HG02623 (cell line): Measurements from ENCODE around the gene DLGAP1.
"Not testable (repeated sequence)": the region's sequence is repeated elsewhere in the genome, so short reads cannot be mapped to it uniquely, and the experiment has no call there.

Experiments
- ATAC-seq: cut with Tn5 transposase; IDR thresholded peaks from one replicate; pipeline ENCODE4 v1.9.1; 2021; ENCODE audit warnings: moderate library complexity; ENCODE audit not compliant: unreplicated experiment

The DLGAP1 gene

DNA sequence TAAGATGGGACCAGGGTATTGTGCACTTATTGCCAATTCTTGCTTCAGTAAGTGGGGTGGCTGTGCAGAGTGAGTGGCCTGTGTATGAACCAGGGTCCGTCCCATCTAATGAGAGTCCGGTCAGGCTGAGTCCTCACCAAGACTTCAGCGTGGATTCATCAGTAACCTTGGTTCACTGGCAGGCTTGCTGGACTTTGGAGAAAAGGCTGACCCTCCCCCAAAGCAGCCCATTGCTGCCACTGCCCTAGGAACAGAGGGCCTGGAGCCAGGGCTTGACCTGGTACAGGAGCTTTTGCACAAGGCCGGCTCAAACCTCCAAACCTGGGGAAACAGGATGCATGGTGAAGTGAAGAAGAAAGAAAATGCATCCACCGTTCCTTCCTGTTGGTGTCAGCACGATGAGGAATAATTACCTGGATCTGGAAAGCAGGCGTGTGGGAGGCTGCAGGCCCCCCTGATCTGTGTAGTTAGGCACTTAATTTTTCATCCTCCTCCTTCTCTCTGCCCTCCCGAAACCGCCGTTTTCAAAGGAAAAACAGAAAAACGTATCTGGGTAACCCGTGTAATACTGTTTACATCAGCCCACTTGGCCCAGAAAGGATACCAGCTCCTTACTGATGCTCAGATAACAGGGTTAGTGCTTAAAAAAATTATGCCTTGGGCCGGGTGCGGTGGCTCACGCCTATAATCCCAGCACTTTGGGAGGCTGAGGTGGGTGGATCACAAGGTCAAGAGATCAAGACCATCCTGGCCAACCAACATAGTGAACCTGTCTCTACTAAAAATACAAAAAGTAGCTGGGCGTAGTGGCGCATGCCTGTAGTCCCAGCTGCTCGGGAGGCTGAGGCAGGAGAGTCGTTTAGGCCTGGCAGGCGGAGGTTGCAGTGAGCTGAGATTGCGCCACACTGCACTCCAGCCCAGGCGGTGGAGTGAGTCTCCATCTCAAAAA is 857.4 kb downstream of the DLGAP1 start:
- ATAC-seq, result no peak

DNA sequence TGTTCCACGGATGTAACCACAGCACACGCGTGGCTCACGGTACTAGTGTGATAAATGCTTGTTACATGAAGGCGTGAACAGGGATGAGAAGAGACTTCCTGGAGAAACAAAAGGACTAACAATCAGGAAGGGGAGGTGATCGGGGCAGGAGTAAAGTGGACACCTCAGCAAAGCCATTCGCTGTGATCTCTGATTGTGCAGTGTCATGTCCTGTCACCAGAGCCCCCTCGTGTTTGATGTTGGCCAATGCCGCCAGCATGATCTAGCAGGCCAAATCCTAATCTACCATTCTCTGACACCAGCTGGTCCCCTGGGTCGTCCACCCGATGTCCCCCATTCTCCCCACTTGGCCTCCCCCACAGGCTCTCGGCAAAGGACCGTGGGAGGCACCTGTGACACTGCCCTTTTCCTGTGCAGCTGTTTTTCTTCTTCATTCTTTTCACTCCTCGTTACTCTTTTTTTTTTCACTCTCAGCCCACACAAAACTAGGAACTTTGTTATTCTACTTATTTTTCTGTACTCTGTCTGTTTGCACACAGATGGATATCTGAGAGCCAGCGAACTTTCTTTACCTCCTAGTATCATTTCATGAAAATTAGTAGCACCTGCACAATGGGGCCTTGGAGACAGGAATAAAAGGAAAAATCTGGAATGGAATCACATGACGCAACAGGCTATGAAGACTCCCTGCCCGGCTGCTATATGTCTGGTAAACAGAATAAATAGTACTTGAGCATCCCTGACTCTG is 858.3 kb downstream of the DLGAP1 start:
- no peak for ATAC-seq

GRCh38 chr18:3596324-3596636 is 858.8 kb downstream of the DLGAP1 start:
- no peak for ATAC-seq

DNA sequence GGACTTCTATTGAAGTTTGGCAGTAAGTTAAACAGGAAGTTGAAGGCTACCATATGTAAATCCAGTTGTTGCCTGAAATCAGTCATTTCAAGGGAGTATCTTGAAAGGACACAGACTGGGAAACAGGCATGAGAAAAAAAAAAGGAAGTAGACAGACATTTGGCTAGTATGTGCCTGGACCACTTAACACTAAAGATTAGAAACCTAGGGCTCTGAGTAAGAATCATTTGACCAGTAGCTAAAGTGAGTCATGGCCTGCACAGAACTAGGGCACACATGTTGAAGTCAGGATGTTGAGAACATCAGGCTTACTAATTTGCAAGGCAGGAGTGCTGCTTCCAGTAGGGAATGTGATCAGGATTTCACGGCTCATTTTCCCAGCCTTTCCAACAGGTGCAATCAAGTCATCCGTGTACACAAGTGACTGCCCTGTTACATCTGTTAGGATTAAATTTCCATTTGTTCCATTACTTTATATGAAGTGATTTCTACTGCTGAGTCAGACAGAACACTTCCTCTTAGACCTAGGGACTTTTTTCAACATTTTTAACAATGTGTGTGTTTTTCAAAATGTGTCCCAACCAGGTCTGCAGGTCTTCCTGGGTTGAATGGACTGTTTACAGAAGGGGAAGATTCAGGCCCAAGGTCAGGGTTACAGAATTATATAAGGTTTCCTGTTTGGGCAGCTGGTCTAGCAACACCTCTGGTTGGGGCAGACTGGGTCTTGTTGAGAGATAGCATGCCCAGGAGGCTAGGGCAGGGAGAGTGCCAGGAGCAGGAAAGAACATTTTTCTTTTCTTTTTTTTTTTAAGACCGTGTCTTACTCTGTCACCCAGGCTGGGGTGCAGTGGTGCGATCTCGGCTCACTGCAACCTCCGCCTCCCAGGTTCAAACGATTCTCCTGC is 859.5 kb downstream of the DLGAP1 start:
- ATAC-seq, result peak; percentile 37

DNA sequence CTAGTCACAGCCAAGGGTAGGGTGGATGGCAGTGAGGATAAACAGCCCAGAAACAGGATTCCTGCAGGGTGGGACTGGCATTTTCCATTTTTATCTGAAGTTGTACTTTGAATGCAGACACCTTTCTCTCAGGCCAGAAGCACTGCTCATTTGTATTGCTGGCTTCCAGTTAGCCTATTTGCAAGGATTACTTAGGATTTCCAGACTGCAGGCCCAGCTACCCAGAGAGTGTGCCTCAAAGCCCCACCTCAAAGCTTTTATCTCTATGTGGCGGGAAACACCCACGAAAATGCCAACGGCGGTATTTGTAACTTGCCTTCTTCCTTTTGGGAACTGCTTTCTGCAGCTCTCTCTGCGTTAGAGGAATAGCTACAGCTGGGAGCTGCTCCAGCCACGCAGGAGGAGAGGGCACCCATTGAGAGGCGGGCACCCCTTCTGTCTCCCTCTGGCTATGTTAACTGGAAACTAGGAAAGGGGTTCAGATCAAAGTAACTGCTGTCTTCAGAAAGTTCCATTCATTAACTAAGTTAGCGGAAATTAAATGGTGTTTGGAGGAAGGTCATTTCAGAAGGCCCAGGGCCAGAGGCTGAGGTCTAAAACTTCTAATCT is 860.2 kb downstream of the DLGAP1 start:
- ATAC-seq, result no peak

DNA sequence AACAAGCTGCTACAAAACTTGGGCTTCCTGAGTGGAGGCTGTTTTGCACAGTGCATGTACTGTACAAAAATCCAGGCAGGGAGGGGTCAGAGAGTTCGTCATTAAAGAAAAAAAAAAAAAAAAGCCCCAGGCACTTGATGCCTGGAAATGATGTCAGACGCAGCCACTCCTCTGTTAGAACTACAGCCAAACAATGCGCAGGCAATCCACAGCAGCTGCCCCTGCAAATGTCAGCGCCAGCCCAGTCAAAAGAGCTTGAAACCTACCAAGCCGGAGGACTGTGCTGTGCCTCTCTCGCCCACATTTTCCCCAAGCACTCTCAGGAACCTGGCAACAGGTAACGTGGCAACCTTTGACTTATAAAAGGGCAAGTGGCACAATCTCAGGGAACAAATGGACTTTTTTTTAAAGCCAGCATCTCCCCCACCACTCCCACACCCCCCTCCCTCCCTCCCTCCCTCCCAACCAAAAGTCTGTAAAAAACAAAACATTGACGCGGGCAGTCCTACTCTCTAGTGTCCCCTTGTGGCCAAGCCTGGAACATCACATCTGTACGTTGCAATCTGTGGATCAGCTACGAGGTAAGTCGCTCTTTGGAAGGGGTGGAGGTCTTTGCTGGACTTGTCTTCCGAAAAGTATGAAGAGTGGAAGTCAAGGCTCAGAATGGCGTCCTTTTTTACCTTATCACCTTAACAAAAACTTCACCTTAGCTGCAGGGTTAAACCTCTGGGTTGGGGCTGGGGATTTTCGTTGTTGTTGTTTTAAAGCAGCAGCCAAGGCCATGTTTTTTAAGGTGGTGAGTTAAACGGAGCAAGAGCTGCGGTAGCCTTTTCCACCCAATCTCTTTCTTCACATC is 861.0 kb downstream of the DLGAP1 start:
- peak; percentile 70 for ATAC-seq

DNA sequence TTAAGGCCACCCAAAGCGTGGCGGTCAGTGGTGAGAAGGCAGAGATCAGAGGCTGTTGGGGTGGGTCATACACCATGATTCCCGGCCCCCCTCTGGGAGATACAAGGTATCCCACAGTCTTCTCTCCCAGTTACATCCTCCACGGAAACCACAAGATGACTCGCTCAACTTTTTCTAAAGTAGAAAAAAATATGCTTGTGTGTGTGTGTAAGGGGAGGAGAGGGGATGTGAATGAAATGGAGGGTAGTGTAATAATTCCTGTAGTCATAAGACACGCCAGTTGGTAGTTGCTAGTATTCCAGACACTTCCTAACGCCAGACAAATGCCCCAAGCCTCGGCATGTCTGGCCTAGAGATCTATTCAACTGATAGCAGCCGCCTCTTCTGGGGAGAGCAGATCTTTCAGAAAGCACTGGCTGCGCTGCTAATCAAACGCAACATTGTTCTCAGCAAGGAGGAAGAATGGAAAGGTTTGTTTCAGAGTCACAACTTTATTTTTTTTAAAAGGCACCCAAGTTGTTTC is 861.7 kb downstream of the DLGAP1 start:
- ATAC-seq, result peak; percentile 3

DNA sequence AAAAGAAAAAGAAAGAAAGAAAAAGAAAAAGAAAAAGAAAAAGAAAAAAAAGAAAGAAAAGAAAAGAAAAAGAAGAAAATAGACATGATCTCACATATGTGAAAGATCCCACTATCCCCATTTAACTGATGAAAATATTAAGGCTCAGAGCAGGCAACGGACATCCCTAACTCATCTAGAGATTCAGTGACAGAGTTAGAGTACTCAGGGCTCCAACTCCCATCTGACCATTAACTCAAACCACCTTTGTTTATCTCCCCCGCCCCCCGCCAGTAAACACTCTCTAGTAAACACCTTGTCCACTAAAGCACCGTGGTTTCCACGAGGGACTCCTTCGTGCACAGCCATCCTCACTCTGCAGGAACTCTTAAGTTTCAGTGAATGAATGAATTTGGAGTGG is 862.2 kb downstream of the DLGAP1 start:
- no peak for ATAC-seq

DNA sequence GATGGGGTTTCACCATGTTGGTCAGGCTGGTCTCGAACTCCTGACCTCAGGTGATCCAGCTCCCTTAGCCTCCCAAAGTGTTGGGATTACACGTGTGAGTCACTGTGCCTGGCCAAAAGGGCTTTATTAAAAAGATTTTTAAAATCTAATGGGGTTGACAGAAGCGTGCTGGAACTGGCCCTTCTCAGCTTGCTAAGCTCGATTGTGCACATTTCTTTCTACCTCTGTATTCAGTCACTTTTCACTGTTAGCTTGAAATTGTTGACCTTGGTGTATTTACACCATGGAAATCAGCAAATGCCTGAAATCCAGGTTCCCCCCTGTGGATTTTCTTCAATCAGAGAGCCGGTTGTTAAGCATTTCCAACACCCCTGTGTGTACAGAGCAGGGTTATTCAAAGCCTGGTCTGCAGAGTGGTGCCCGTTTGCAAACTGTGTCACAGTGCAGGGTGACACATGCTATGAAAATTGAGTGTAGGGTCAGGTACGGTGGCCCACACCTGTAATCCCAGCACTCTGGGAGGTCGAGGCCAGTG is 864.9 kb downstream of the DLGAP1 start:
- ATAC-seq, result no peak

GRCh38 chr18:3585656-3586509 is 869.2 kb downstream of the DLGAP1 start:
- ATAC-seq, result peak; percentile 8

GRCh38 chr18:3584897-3585460 is 870.1 kb downstream of the DLGAP1 start:
- ATAC-seq, result no peak

- no peak for ATAC-seq
Observed at GRCh38 chr18:3584266-3584861, 870.7 kb downstream of the DLGAP1 start.

- no peak for ATAC-seq
Observed at GRCh38 chr18:3583873-3584247, 871.2 kb downstream of the DLGAP1 start.

- not testable (repeated sequence) for ATAC-seq
Observed at GRCh38 chr18:3583106-3583872, 871.8 kb downstream of the DLGAP1 start.

DNA sequence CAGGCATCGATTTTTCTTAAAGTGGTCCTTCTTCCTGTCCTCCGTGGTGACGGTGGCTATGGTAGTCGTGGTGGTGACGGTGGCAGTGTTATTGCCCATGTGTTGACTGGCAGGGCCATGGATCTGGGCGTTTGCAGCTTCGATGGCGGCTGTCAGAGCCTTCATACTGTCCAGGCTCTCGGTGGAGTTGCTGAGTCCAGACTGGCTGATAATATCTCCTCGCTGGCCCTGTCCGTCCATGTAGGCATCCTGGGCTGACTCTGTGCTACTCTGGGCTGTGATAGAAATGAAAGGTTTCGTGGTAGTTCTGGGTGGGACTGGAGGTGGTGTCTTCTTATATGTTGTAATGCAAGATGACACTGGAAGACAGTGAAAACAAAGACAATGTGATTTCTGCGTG is 873.2 kb downstream of the DLGAP1 start:
- ATAC-seq, result no peak

GRCh38 chr18:3580523-3581025 is 874.5 kb downstream of the DLGAP1 start:
- ATAC-seq, result not testable (repeated sequence)

GRCh38 chr18:3579701-3580100 is 875.4 kb downstream of the DLGAP1 start:
- no peak for ATAC-seq
